Activated CD8-positive, alpha-beta memory T cell treated with anti-CD3 and anti-CD28 coated beads for 36 hours (primary cell): Measurements from ENCODE around the gene RDH8. TPM values are rescaled to one million over a fixed set of nuclear protein-coding genes. Genes with fewer than 3 reads are reported as not detected.
"Not testable (repeated sequence)": the region's sequence is repeated elsewhere in the genome, so short reads cannot be mapped to it uniquely, and the experiment has no call there.

ENCODE experiments used
- CTCF ChIA-PET: fragments of 350-600 bp; sonication (Branson Sonifier 250); formaldehyde crosslinking; loops from one replicate; lab custom pipeline; 2021; ENCODE audit warnings: antibody characterized with exemption; lab: Charles Lee
- POLR2A ChIA-PET: fragments of 350-600 bp; sonication (Branson Sonifier 250); formaldehyde crosslinking; loops from one replicate; lab custom pipeline; 2021; ENCODE audit warnings: antibody characterized with exemption; lab: Charles Lee
- total RNA-seq, 2 experiments: library from RNA; stranded (reverse); gene quantifications; one replicate each; pipeline ENCODE4 v1.2.3, GENCODE V29; 2021

The RDH8 gene
- total RNA-seq, 2 experiments from 2014 or later = not detected

DNA sequence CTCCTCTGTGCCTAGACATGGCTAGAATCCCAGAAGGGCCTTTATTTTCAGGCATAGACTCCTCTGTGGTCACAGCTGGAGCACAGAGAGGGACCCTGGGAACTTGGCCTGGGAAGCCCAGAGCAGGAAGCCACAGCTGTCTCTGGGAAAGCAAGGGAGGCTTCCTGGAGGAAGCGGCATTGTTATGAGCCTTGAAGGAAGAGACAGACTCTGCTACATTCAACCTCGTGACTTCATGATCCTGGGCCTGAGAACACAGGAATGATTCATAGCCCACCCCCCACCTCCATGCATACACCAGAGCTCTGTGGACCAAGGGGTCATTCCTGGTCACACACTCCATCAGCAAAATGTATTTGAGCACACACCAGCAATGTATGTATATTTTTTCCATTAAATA lies 8.6 kb downstream of the RDH8 start:
- ChIA-PET CTCF (no interaction called here), POLR2A (no interaction called here)

- POLR2A ChIA-PET, CTCF ChIA-PET: not testable (repeated sequence)
Observed at GRCh38 chr19:10023096-10023495, 9.8 kb downstream of the RDH8 start.

GRCh38 chr19:10026744-10027143 lies 13.5 kb downstream of the RDH8 start:
- POLR2A ChIA-PET = no interaction called here
- CTCF ChIA-PET = interaction anchor here (0.8 to 2.0 kb wide), 10 partner anchors 14 to 148 kb away, joined by 3 to 42 read pairs (median 6); partner anchors contain the start of gene RDH8

DNA sequence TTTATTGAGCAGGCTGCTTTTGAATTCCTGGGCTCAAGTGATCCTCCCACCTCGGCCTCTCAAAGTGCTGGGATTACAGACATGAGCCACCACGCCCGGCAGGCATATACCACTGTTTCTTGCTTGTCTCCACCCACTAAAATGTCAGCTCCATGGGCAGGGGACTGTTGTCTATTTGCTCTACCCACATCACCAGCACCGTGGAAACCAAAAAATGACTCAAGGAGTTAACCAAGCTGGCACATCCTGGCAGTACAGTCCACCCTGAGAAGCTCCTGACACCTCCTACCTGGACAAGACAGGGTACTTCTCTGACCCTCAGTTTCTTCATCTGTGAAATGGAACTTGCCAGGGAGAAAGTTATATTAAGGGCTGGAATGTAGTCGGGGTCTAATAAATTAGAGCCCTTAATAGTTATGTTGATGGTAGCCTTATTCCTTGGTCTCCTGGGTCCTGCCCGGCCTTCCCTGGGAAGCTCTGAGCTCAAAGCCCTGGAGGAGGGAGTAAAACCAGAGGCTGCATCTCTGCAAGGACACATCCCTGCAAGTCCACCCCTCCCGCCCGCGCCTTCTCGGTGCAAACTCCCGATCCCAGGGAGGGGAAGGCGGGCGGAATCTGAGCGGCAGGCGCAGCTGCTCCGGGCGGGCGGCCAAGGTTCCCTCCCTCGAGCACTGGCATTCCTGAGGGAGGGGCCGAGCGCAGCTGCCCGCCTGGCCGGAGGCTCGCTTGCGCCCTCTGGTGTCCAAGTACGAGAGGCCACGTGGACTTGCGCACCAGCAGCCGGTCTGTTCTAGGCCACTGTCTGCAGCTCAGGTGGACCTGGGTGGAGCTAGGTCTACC lies 14.1 kb downstream of the RDH8 start:
- ChIA-PET POLR2A (no interaction called here), CTCF (interaction anchor here (0.7 to 2.0 kb wide), 20 partner anchors 11 to 223 kb away, joined by 3 to 42 read pairs (median 4); partner anchors contain the start of genes COL5A3 and RDH8)

DNA sequence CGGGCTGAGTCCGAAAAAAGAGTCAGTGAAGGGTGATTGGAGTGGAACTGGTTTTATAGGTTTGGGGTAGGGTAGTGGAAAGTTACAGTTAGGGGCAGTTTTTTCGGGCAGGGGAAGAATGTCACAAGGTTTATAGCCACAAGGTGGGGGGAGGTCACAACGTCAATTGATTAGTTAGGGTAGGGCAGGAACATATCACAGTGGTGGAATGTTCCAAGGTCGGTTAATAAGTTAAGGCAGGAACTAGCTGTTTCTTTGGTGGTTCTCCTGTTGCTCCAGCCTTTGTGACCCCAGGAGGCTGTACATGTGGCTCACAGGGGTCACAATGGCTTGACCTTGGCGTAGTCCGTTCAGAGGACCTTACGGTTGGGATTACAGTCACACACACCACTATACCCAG lies 20.3 kb downstream of the RDH8 start:
- CTCF ChIA-PET = interaction anchor here (1.8 kb wide), 1 partner anchor 103 kb away, joined by 5 read pairs; no protein-coding TSS in a partner anchor
- POLR2A ChIA-PET = no interaction called here

GRCh38 chr19:10036601-10037071 lies 23.4 kb downstream of the RDH8 start:
- CTCF ChIA-PET = no interaction called here
- POLR2A ChIA-PET = no interaction called here

DNA sequence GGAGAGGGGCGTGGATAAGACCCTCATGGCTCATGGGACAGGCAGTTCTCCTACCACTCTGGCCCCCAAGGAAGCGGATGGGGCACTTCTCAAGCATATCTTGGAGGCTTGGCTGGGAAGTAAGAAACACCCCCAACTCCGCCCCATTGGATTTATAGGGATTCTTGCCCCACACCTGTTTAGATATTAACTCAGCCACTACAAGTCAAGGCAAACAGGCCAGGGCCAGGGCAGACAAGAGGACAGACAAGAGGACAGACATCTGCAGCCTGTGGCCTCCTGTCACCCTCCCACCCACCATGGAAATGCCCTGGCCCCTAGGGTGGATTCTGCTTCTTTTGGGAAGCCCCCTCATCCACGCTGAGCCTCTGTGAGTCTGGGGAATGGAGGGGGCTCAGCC lies 24.1 kb downstream of the RDH8 start:
- ChIA-PET CTCF (no interaction called here), POLR2A (no interaction called here)

- POLR2A ChIA-PET = no interaction called here
- CTCF ChIA-PET = no interaction called here
Observed at GRCh38 chr19:10037809-10038208, 24.5 kb downstream of the RDH8 start.

DNA sequence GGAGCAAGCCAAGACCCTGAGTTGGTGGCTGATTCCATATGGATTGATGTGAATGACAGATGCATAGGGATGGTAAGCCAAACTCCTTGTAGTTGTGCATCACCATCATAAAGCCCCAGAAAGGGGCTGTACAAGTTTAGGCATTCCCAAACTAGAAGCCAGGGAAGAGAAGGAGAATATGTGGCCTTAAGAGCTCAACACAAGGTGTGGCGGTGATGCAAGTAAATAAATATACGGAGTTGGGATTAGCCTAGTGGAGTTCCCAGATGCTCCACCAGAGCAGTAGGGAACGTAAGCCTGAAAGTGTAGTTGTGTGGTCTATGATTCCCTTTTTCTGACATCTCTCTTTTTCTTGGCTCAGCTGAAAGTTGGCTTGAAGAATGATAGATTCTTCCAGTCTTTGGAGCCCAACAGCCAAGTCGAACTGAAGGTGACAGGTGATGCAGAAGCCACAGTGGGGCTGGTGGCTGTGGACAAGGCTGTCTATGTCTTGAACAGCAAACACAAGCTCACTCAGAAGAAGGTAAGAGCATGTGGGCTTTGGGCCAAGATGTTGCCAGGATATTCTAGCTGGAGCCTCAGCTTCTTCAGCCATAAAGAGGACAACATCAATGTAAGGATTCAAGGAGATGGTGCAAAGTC lies 30.1 kb downstream of the RDH8 start:
- POLR2A ChIA-PET = no interaction called here
- CTCF ChIA-PET = interaction anchor here (1.1 kb wide), 1 partner anchor 15 kb away, joined by 7 read pairs; no protein-coding TSS in a partner anchor

DNA sequence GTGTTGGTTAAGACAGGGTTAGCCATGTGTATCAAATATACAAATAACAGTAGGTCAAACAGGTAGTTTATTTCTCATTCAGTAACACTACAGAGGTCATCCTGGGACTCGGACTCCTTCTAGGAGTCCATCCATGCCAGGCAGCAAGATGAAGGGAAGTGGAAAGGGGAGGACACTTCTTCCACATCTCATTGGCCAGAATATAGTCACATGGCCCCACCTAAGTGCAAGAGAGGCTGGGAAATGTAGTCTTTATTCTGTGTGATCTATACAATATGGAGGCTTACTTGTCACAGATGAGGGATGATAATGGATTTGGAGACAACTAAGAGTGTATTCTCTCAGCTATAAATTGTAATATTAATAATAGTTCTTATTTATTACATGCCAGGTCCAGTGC lies 31.1 kb downstream of the RDH8 start:
- CTCF ChIA-PET = interaction anchor here (1.1 kb wide), 1 partner anchor 16 kb away, joined by 7 read pairs; no protein-coding TSS in a partner anchor
- POLR2A ChIA-PET = no interaction called here

- ChIA-PET POLR2A (no interaction called here), CTCF (no interaction called here)
Observed at GRCh38 chr19:10045371-10045770, 32.1 kb downstream of the RDH8 start.

DNA sequence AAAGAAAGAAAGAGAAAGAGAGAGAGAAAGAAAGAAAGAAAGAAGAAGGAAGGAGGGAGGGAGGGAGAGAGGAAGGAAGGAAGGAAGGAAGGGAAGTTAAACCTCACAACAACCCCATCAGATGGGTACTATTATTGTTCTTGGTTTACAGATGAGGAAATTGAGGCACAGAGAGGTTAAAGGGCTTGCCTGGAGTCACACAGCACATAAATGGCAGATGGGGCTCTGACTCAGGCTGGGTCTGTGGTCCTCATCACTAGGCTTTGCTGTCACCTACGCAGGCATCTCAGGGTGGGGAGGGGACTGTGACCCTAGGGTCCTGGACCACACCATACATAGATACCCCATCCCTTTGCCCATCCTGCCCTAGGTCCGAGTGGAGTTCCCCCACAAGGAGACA lies 36.3 kb downstream of the RDH8 start:
- POLR2A ChIA-PET = no interaction called here
- CTCF ChIA-PET = no interaction called here

GRCh38 chr19:10052602-10053360 lies 39.5 kb downstream of the RDH8 start:
- CTCF ChIA-PET = interaction anchor here (0.7 kb wide), 1 partner anchor 110 kb away, joined by 3 read pairs; no protein-coding TSS in a partner anchor

GRCh38 chr19:10061717-10062310 lies 48.5 kb downstream of the RDH8 start:
- ChIA-PET POLR2A (no interaction called here), CTCF (interaction anchor here (1.3 kb wide), 1 partner anchor 61 kb away, joined by 4 read pairs; no protein-coding TSS in a partner anchor)

More at GRCh38 chr19:10052602-10053360, 39.5 kb downstream of the RDH8 start:
- POLR2A ChIA-PET = no interaction called here

GRCh38 chr19:10068205-10068604 lies 54.9 kb downstream of the RDH8 start:
- CTCF ChIA-PET = no interaction called here
- POLR2A ChIA-PET = no interaction called here

GRCh38 chr19:10069046-10069445 lies 55.8 kb downstream of the RDH8 start:
- POLR2A ChIA-PET = no interaction called here
- CTCF ChIA-PET = interaction anchor here (0.6 kb wide), 1 partner anchor 10 kb away, joined by 3 read pairs; no protein-coding TSS in a partner anchor

- CTCF ChIA-PET = no interaction called here
- POLR2A ChIA-PET = no interaction called here
Observed at GRCh38 chr19:10070730-10071446, 57.6 kb downstream of the RDH8 start.
